Stimulated activated CD4-positive, alpha-beta T cell treated with anti-CD3 and anti-CD28 coated beads, Interleukin-12 subunit alpha, Interleukin-12 subunit beta, amount 100 ng/mL, for 24 hours (primary cell): ENCODE measurements around the gene CLTA.
"Not testable (repeated sequence)": the region's sequence is repeated elsewhere in the genome, so short reads cannot be mapped to it uniquely, and the experiment has no call there.

Experiments used
- DNase-seq, 2 experiments: peaks; one replicate each; pipeline ENCODE4 v3.0.0-alpha.2; 2020; ENCODE audit warnings: low read depth in 2 of 2

Gene CLTA

DNA sequence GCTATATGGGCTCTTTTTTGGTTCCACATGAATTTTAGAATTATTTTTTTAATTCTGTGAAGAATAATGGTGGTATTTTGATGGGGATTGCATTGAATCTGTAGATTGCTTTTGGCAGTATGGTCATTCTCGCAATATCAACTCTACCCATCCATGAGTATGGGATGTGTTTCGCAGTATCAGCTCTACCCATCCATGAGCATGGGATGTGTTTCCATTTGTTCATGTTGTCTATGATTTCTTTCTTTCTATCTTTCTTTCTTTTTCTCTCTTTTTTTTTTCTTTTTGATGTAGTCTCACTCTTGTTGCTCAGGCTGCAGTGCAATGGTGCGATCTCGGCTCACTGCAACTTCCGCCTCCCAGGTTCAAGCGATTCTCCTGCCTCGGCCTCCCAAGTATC, 48.5 kb downstream of the CLTA start:
- DNase-seq, result not testable (repeated sequence)

GRCh38 chr9:36239675-36240074, 49.0 kb downstream of the CLTA start:
- DNase-seq, result not testable (repeated sequence)

- DNase-seq, result no peak
These were observed 55.2 kb downstream of the CLTA start for GRCh38 chr9:36245906-36246305.

DNA sequence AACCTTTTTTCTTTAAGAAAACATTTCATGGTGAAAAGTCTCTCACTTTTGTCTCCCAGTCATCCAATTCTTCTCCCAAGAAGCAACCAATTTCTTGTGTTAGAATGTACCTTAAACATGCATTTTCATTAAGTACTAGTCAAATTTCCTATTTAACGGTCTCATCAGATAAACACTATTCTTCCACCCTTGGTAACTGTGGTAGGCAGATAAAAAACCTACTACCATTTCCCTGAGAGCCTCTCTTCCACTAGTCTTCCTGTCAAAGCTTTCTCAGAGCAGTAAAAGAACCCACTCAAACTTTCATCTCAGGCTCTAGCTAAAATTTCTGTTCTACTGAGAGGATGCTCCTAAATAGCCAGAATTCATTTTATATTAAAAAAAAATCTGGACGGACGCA, 56.6 kb downstream of the CLTA start:
- DNase-seq, result no peak

GRCh38 chr9:36248061-36248460, 57.3 kb downstream of the CLTA start:
- DNase-seq, result not testable (repeated sequence)

DNA sequence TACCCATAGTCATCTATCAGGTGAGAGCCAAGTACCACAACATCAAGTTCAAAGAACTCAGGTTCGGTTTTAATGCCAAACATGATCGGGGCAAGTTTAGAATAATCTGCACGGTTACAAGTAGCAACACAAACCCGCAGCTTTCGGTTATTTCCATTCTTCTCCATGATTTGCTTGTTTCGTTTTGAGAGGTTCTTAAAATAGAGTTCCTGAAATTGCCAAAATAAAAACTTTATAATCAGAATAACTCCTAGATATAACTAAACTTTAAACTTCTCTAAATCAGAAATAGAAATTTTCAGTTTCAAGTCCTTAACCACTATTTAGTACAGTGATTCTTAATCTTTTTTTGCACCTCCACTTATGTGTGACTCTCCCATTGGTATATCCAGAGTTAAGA, 58.5 kb downstream of the CLTA start:
- no peak for DNase-seq

DNA sequence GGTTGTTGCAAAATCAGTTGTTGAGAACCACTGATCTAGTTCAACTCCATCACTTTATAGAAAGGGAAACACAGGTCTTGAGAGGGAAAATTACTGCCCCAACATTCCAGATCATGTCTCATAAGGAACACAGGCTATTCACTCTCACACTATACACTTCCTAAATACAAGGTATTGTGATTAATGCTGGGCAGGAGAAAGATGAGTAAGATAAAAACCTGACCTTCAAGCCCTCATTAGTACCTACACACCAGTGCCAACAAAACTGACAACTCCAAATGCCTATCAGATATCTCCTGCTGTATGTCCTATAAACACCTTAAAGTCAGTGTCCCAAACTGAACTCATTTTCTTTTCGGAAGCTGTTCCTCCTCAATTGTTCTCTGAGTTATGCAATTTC, 59.4 kb downstream of the CLTA start:
- DNase-seq, result no peak

DNA sequence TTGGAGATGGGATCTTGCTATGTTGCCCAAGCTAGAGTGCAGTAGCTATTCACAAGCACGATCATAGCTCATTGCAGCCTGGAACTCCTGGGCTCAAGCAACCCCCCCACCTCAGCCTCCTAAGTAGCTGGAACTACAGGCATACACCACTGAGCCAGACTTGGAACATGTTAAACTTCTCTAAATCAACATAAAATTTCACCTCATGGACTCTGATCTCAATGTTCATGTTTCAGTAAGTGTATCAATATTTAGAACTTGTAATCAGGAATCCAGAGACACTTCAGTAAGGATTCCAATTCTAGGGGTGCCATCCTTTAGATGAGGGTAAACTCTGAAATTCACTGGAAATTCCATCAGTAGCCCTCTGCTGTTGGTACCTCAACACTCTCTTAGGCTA, 60.7 kb downstream of the CLTA start:
- DNase-seq, result no peak

GRCh38 chr9:36258208-36258995, 67.7 kb downstream of the CLTA start, which contains the start of gene GNE:
Gene GNE (minus strand): TSS chr9:36258448. CDS start chr9:36249355, 9,093 bp downstream.
- peak; percentile 94 to 97 for DNase-seq

GRCh38 chr9:36258996-36259533, 68.3 kb downstream of the CLTA start:
- no peak for DNase-seq
